K562 (cell line): ENCODE measurements around the gene WNK1.

Source experiments
- CREB1 ChIP-seq, 2 experiments: sonication (generic) in 1 of 2; formaldehyde crosslinking in 1 of 2; IDR thresholded peaks; 2 replicates each; pipeline versions ENCODE4 v1.6.1 to v1.8.0; 2012 to 2022; ENCODE audit warnings: inconsistent platforms in 1 of 2, mild to moderate bottlenecking in 1 of 2, missing genetic modification reagents in 1 of 2, moderate library complexity in 1 of 2
- HDAC6 ChIP-seq: IDR thresholded peaks from 2 replicates; pipeline ENCODE4 v1.6.1; 2012; ENCODE audit warnings: low read depth, mild to moderate bottlenecking, control low read depth, inconsistent platforms, low read length, moderate library complexity
- HMG20A ChIP-seq: fragments of 450-650 bp; formaldehyde crosslinking; conservative IDR thresholded peaks from 2 replicates; pipeline ENCODE4 v1.4.0; 2020; ENCODE audit warnings: mild to moderate bottlenecking, mixed read lengths
- POLR2AphosphoS5 ChIP-seq: IDR thresholded peaks from 2 replicates; pipeline ENCODE4 v1.6.1; 2011; ENCODE audit warnings: mild to moderate bottlenecking, low read depth, low read length, moderate library complexity; ENCODE audit not compliant: control insufficient read depth, insufficient read depth
- SRSF9 ChIP-seq: fragments of 200-400 bp; formaldehyde crosslinking; IDR thresholded peaks from 2 replicates; pipeline ENCODE4 v1.6.1; 2017; ENCODE audit warnings: low read depth, low read length, borderline replicate concordance
- ZSCAN29 ChIP-seq: fragments of 450-650 bp; IDR thresholded peaks from 2 replicates; pipeline ENCODE4 v1.6.1; 2017
- TF ChIP-seq, protein P1 (sequence below): fragments of 200-600 bp; sonication (generic); IDR thresholded peaks from one replicate; pipeline ENCODE4 v1.6.1; 2012; ENCODE audit warnings: mild to moderate bottlenecking, low read depth, low read length, inconsistent platforms
- TF ChIP-seq, protein P2 (sequence below): sonication (generic); formaldehyde crosslinking; IDR thresholded peaks from 2 replicates; pipeline ENCODE4 v1.8.0; 2022; ENCODE audit warnings: mild to moderate bottlenecking, low read depth, missing genetic modification reagents
- TF ChIP-seq, protein P3 (sequence below): fragments of 250-450 bp; sonication (Bioruptor Pico); IDR thresholded peaks from 2 replicates; pipeline ENCODE4 v1.8.0; 2021; ENCODE audit warnings: moderate library complexity, mild to moderate bottlenecking, inconsistent platforms

DNA sequence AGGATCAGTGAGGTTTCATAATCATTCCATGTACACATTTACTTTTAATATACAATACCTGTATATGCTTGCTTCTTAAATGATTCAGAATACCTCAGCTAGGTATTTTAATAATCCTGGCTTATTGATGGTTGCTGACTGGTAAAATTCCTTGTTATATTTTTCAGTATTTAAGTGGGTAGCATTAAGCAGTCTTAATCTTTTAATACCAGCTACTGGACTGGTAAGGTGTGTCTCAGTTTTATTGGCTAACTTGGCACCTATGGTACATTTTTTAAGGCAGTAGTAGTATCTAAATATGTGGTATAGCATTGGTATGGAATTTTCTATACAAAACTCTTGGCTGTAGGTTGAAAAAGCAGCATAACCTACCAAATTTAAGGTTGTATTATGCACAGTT is 100.5 kb downstream of the WNK1 start:
- TF ChIP-seq HDAC6 (no peak), ZSCAN29 (no peak), CREB1 (IDR thresholded peaks at IDR 0.05) (no peak), CREB1 (CRISPR knock-in tag; IDR thresholded peaks at IDR 0.05) (no peak), POLR2AphosphoS5 (no peak), HMG20A (no peak), SRSF9 (no peak)
- TF ChIP-seq, protein P1, sequence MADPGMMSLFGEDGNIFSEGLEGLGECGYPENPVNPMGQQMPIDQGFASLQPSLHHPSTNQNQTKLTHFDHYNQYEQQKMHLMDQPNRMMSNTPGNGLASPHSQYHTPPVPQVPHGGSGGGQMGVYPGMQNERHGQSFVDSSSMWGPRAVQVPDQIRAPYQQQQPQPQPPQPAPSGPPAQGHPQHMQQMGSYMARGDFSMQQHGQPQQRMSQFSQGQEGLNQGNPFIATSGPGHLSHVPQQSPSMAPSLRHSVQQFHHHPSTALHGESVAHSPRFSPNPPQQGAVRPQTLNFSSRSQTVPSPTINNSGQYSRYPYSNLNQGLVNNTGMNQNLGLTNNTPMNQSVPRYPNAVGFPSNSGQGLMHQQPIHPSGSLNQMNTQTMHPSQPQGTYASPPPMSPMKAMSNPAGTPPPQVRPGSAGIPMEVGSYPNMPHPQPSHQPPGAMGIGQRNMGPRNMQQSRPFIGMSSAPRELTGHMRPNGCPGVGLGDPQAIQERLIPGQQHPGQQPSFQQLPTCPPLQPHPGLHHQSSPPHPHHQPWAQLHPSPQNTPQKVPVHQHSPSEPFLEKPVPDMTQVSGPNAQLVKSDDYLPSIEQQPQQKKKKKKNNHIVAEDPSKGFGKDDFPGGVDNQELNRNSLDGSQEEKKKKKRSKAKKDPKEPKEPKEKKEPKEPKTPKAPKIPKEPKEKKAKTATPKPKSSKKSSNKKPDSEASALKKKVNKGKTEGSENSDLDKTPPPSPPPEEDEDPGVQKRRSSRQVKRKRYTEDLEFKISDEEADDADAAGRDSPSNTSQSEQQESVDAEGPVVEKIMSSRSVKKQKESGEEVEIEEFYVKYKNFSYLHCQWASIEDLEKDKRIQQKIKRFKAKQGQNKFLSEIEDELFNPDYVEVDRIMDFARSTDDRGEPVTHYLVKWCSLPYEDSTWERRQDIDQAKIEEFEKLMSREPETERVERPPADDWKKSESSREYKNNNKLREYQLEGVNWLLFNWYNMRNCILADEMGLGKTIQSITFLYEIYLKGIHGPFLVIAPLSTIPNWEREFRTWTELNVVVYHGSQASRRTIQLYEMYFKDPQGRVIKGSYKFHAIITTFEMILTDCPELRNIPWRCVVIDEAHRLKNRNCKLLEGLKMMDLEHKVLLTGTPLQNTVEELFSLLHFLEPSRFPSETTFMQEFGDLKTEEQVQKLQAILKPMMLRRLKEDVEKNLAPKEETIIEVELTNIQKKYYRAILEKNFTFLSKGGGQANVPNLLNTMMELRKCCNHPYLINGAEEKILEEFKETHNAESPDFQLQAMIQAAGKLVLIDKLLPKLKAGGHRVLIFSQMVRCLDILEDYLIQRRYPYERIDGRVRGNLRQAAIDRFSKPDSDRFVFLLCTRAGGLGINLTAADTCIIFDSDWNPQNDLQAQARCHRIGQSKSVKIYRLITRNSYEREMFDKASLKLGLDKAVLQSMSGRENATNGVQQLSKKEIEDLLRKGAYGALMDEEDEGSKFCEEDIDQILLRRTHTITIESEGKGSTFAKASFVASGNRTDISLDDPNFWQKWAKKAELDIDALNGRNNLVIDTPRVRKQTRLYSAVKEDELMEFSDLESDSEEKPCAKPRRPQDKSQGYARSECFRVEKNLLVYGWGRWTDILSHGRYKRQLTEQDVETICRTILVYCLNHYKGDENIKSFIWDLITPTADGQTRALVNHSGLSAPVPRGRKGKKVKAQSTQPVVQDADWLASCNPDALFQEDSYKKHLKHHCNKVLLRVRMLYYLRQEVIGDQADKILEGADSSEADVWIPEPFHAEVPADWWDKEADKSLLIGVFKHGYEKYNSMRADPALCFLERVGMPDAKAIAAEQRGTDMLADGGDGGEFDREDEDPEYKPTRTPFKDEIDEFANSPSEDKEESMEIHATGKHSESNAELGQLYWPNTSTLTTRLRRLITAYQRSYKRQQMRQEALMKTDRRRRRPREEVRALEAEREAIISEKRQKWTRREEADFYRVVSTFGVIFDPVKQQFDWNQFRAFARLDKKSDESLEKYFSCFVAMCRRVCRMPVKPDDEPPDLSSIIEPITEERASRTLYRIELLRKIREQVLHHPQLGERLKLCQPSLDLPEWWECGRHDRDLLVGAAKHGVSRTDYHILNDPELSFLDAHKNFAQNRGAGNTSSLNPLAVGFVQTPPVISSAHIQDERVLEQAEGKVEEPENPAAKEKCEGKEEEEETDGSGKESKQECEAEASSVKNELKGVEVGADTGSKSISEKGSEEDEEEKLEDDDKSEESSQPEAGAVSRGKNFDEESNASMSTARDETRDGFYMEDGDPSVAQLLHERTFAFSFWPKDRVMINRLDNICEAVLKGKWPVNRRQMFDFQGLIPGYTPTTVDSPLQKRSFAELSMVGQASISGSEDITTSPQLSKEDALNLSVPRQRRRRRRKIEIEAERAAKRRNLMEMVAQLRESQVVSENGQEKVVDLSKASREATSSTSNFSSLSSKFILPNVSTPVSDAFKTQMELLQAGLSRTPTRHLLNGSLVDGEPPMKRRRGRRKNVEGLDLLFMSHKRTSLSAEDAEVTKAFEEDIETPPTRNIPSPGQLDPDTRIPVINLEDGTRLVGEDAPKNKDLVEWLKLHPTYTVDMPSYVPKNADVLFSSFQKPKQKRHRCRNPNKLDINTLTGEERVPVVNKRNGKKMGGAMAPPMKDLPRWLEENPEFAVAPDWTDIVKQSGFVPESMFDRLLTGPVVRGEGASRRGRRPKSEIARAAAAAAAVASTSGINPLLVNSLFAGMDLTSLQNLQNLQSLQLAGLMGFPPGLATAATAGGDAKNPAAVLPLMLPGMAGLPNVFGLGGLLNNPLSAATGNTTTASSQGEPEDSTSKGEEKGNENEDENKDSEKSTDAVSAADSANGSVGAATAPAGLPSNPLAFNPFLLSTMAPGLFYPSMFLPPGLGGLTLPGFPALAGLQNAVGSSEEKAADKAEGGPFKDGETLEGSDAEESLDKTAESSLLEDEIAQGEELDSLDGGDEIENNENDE = no peak
- TF ChIP-seq, protein P2, sequence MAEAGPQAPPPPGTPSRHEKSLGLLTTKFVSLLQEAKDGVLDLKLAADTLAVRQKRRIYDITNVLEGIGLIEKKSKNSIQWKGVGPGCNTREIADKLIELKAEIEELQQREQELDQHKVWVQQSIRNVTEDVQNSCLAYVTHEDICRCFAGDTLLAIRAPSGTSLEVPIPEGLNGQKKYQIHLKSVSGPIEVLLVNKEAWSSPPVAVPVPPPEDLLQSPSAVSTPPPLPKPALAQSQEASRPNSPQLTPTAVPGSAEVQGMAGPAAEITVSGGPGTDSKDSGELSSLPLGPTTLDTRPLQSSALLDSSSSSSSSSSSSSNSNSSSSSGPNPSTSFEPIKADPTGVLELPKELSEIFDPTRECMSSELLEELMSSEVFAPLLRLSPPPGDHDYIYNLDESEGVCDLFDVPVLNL (CRISPR knock-in tag) = no peak
- TF ChIP-seq, protein P3, sequence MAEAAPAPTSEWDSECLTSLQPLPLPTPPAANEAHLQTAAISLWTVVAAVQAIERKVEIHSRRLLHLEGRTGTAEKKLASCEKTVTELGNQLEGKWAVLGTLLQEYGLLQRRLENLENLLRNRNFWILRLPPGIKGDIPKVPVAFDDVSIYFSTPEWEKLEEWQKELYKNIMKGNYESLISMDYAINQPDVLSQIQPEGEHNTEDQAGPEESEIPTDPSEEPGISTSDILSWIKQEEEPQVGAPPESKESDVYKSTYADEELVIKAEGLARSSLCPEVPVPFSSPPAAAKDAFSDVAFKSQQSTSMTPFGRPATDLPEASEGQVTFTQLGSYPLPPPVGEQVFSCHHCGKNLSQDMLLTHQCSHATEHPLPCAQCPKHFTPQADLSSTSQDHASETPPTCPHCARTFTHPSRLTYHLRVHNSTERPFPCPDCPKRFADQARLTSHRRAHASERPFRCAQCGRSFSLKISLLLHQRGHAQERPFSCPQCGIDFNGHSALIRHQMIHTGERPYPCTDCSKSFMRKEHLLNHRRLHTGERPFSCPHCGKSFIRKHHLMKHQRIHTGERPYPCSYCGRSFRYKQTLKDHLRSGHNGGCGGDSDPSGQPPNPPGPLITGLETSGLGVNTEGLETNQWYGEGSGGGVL = no peak
